ENCODE data around the gene FRMD4B. TPM values are rescaled to one million over a fixed set of nuclear protein-coding genes. Genes with fewer than 3 reads are reported as not detected.

Gene FRMD4B
- total RNA-seq, 1 donor from 2014 or later: 16.4 TPM

GRCh38 chr3:69203631-69204314, 182.1 kb downstream of the FRMD4B start:
- no peak for TF ChIP-seq CTCF (IDR thresholded peaks at IDR 0.05; ENCODE audit: insufficient read depth, low read length, poor library complexity, severe bottlenecking)
- H3K27me3 ChIP-seq (ENCODE audit: control insufficient read depth, insufficient read depth, low read length): no peaks in the 10 kb centered on the region
- no peaks in the 10 kb centered on the region for H3K36me3 ChIP-seq (ENCODE audit: control insufficient read depth, insufficient read depth, low read length)
- no peak for DNase-seq (ENCODE audit: low read depth)
- H3K4me3 ChIP-seq (ENCODE audit: low read depth, low read length): no peak overlapping the region

GRCh38 chr3:69201658-69202057, 184.2 kb downstream of the FRMD4B start:
- H3K4me3 ChIP-seq (ENCODE audit: low read depth, low read length): no peak overlapping the region
- DNase-seq (ENCODE audit: low read depth): no peak
- no peaks in the 10 kb centered on the region for H3K36me3 ChIP-seq (ENCODE audit: control insufficient read depth, insufficient read depth, low read length)
- TF ChIP-seq CTCF (IDR thresholded peaks at IDR 0.05; ENCODE audit: insufficient read depth, low read length, poor library complexity, severe bottlenecking): no peak
- no peaks in the 10 kb centered on the region for H3K27me3 ChIP-seq (ENCODE audit: control insufficient read depth, insufficient read depth, low read length)

- no peak for TF ChIP-seq CTCF (IDR thresholded peaks at IDR 0.05; ENCODE audit: insufficient read depth, low read length, poor library complexity, severe bottlenecking)
- H3K4me3 ChIP-seq (ENCODE audit: low read depth, low read length): peak overlapping the region; percentile 51
- H3K36me3 ChIP-seq (ENCODE audit: control insufficient read depth, insufficient read depth, low read length): no peaks in the 10 kb centered on the region
- peak; percentile 78 for DNase-seq (ENCODE audit: low read depth)
- no peaks in the 10 kb centered on the region for H3K27me3 ChIP-seq (ENCODE audit: control insufficient read depth, insufficient read depth, low read length)
These were observed 185.4 kb downstream of the FRMD4B start for GRCh38 chr3:69200384-69201068.

- Histone ChIP-seq H3K36me3 (ENCODE audit: control insufficient read depth, insufficient read depth, low read length) (no peaks in the 10 kb centered on the region), H3K27me3 (ENCODE audit: control insufficient read depth, insufficient read depth, low read length) (no peaks in the 10 kb centered on the region), H3K4me3 (ENCODE audit: low read depth, low read length) (peak overlapping the region; percentile 51)
- no peak for TF ChIP-seq CTCF (IDR thresholded peaks at IDR 0.05; ENCODE audit: insufficient read depth, low read length, poor library complexity, severe bottlenecking)
- no peak for DNase-seq (ENCODE audit: low read depth)
These were observed 185.9 kb downstream of the FRMD4B start for GRCh38 chr3:69199942-69200341.

- TF ChIP-seq CTCF (IDR thresholded peaks at IDR 0.05; ENCODE audit: insufficient read depth, low read length, poor library complexity, severe bottlenecking): no peak
- no peak overlapping the region for H3K4me3 ChIP-seq (ENCODE audit: low read depth, low read length)
- no peaks in the 10 kb centered on the region for H3K27me3 ChIP-seq (ENCODE audit: control insufficient read depth, insufficient read depth, low read length)
- H3K36me3 ChIP-seq (ENCODE audit: control insufficient read depth, insufficient read depth, low read length): no peaks in the 10 kb centered on the region
- no peak for DNase-seq (ENCODE audit: low read depth)
These were observed 187.9 kb downstream of the FRMD4B start for GRCh38 chr3:69197922-69198530.
